HL-60 (cell line): ENCODE results near the gene MAN2A2.

Experiments
- CTCF ChIP-seq: IDR thresholded peaks from one replicate; pipeline ENCODE4 v1.5.1; 2011; ENCODE audit warnings: low read length, control low read depth, inconsistent platforms; ENCODE audit not compliant: insufficient read depth
- POLR2AphosphoS5 ChIP-seq: IDR thresholded peaks from 2 replicates; pipeline ENCODE4 v1.6.1; 2012; ENCODE audit warnings: low read depth
- REST ChIP-seq: IDR thresholded peaks from 2 replicates; pipeline ENCODE4 v1.6.1; 2012; ENCODE audit warnings: low read depth; ENCODE audit not compliant: insufficient replicate concordance

- TF ChIP-seq CTCF (no peak), POLR2AphosphoS5 (no peak), REST (no peak)
Observed at GRCh38 chr15:90918034-90918788, 15.1 kb downstream of the MAN2A2 start.
